Liver (tissue), 9 donors: ENCODE data around the gene PRPF6. TPM values are rescaled to one million over a fixed set of nuclear protein-coding genes. Genes with fewer than 3 reads are reported as not detected.

Experiments
- DNase-seq: peaks from one replicate; pipeline ENCODE4 v3.0.0-alpha.2; 2017; ENCODE audit warnings: low spot score
- H3K27ac ChIP-seq, 2 donors: one replicate each; pipeline ENCODE4 v1.7.0; 2013; ENCODE audit warnings: inconsistent platforms in 2 of 2, low read length in 2 of 2, control low read depth in 1 of 2, low read depth in 1 of 2, mild to moderate bottlenecking in 1 of 2
- H3K27me3 ChIP-seq, 4 donors: one replicate each; pipeline versions ENCODE4 v1.6.1 to v1.7.0; 2013; ENCODE audit warnings: low read length in 3 of 4, inconsistent platforms in 1 of 4, mild to moderate bottlenecking in 1 of 4, moderate library complexity in 1 of 4; ENCODE audit not compliant: control insufficient read depth in 4 of 4, insufficient read depth in 4 of 4
- H3K36me3 ChIP-seq, 4 donors: one replicate each; pipeline versions ENCODE4 v1.6.1 to v1.7.0; 2013; ENCODE audit warnings: low read length in 3 of 4, mild to moderate bottlenecking in 3 of 4, low read depth in 1 of 4, moderate library complexity in 1 of 4; ENCODE audit not compliant: control insufficient read depth in 4 of 4, insufficient read depth in 3 of 4
- H3K4me1 ChIP-seq, 4 donors: one replicate each; pipeline versions ENCODE4 v1.6.1 to v1.7.0; 2013; ENCODE audit warnings: low read length in 3 of 4, mild to moderate bottlenecking in 3 of 4, moderate library complexity in 1 of 4; ENCODE audit not compliant: control insufficient read depth in 4 of 4, insufficient read depth in 4 of 4
- H3K4me3 ChIP-seq, 3 donors: one replicate each; pipeline versions ENCODE4 v1.6.1 to v1.7.0; 2013; ENCODE audit warnings: low read length in 3 of 3, control low read depth in 1 of 3, low read depth in 1 of 3, mild to moderate bottlenecking in 1 of 3
- H3K9ac ChIP-seq, 2 donors: one replicate each; pipeline ENCODE4 v1.7.0; 2013; ENCODE audit warnings: low read length in 2 of 2, mild to moderate bottlenecking in 2 of 2, moderate library complexity in 2 of 2, control low read depth in 1 of 2, low read depth in 1 of 2
- H3K9me3 ChIP-seq, 4 donors: one replicate each; pipeline versions ENCODE4 v1.6.1 to v1.7.0; 2013; ENCODE audit warnings: low read length in 3 of 4; ENCODE audit not compliant: control insufficient read depth in 4 of 4
- ATF3 ChIP-seq: IDR thresholded peaks from 2 replicates; pipeline ENCODE4 v1.6.1; 2016; ENCODE audit warnings: antibody characterized with exemption
- CTCF ChIP-seq: fragments of 150-350 bp; IDR thresholded peaks from 2 replicates; pipeline ENCODE4 v1.5.1; 2017; ENCODE audit warnings: improper control_type of control experiment, low read depth, low read length; ENCODE audit not compliant: missing input control
- EGR1 ChIP-seq, 2 donors: IDR thresholded peaks; 2 replicates each; pipeline ENCODE4 v1.6.1; 2016 to 2018; ENCODE audit warnings: antibody characterized with exemption in 2 of 2, low read depth in 2 of 2
- FOXA1 ChIP-seq: IDR thresholded peaks from 2 replicates; pipeline ENCODE4 v1.6.1; 2016; ENCODE audit warnings: antibody characterized with exemption
- FOXA2 ChIP-seq: IDR thresholded peaks from 2 replicates; pipeline ENCODE4 v1.6.1; 2016; ENCODE audit warnings: antibody characterized with exemption
- GABPA ChIP-seq, 2 donors: IDR thresholded peaks in 1 of 2; conservative IDR thresholded peaks in 1 of 2; 2 replicates each; pipeline ENCODE4 v1.6.1; 2016; ENCODE audit warnings: antibody characterized with exemption in 2 of 2, mild to moderate bottlenecking in 1 of 2, moderate library complexity in 1 of 2
- HNF4A ChIP-seq, 2 donors: conservative IDR thresholded peaks; 2 replicates each; pipeline ENCODE4 v1.6.1; 2016; ENCODE audit warnings: antibody characterized with exemption in 2 of 2, mild to moderate bottlenecking in 2 of 2
- JUND ChIP-seq, 2 donors: IDR thresholded peaks; 2 replicates each; pipeline ENCODE4 v1.6.1; 2016; ENCODE audit warnings: antibody characterized with exemption in 2 of 2
- MAX ChIP-seq: IDR thresholded peaks from 2 replicates; pipeline ENCODE4 v1.6.1; 2016; ENCODE audit warnings: antibody characterized with exemption
- NR2F2 ChIP-seq: IDR thresholded peaks from 2 replicates; pipeline ENCODE4 v1.6.1; 2016; ENCODE audit warnings: antibody characterized with exemption
- RAD21 ChIP-seq, 2 donors: IDR thresholded peaks; 2 replicates each; pipeline ENCODE4 v1.6.1; 2016; ENCODE audit warnings: antibody characterized with exemption in 2 of 2, mild to moderate bottlenecking in 2 of 2
- REST ChIP-seq: IDR thresholded peaks from 2 replicates; pipeline ENCODE4 v1.6.1; 2016; ENCODE audit warnings: antibody characterized with exemption, mild to moderate bottlenecking
- RXRA ChIP-seq, 2 donors: IDR thresholded peaks; 2 replicates each; pipeline ENCODE4 v1.6.1; 2017 to 2018; ENCODE audit warnings: antibody characterized with exemption in 2 of 2, mild to moderate bottlenecking in 1 of 2
- YY1 ChIP-seq: IDR thresholded peaks from 2 replicates; pipeline ENCODE4 v1.6.1; 2016; ENCODE audit warnings: antibody characterized with exemption, mild to moderate bottlenecking
- ZBTB33 ChIP-seq: IDR thresholded peaks from 2 replicates; pipeline ENCODE4 v1.6.1; 2016; ENCODE audit warnings: antibody characterized with exemption
- WGBS: extraction: QIAGEN DNeasy Blood & Tissue Kit; methylation state at CpG from one replicate; pipeline ENCODE4 v1.1.7; 2013; 5-methylcytosine and 5-hydroxymethylcytosine counted together
- polyA plus RNA-seq, 2 donors: library from polyadenylated mRNA; stranded (reverse) in 1 of 2; unstranded in 1 of 2; fragments of 200-250 nt in 1 of 2; fragments of >200 nt in 1 of 2; fragmentation: Nextera tagmentation in 1 of 2; extraction: Ambion mirVana in 1 of 2; gene quantifications; one replicate each; pipeline versions ENCODE4 v1.2.1 to v1.2.3, GENCODE V29; 2013 to 2015
- total RNA-seq, 2 donors: library from RNA; depleted of rRNA; stranded (reverse); fragments of >200 nt; gene quantifications; one replicate each; pipeline ENCODE4 v1.2.3, GENCODE V29; 2014
- donor health status: healthy.
- donor health status: healthy.
- donor health status: healthy.
- donor health status: healthy.
- donor health status: healthy.

Gene PRPF6
- total and polyA plus RNA-seq, 4 donors = 16.3 to 24.9 (median 23.1) TPM

GRCh38 chr20:64022671-64023360, 41.9 kb downstream of the PRPF6 start:
- Histone ChIP-seq H3K27ac (no peak overlapping the region), H3K27me3 (no peaks in the 10 kb centered on the region), H3K4me3 (no peak overlapping the region), H3K36me3 (peaks cover 2 to 45% (median 30%) of the 10 kb centered on the region in 4 donors), H3K4me1 (peaks cover 15 to 34% (median 27%) of the 10 kb centered on the region in 4 donors), H3K9ac (no peak overlapping the region), H3K9me3 (no peaks in the 10 kb centered on the region)
- DNase-seq = no peak
- TF ChIP-seq MAX (no peak), RAD21 (IDR thresholded peaks at IDR 0.05) (no peak), RXRA (IDR thresholded peaks at IDR 0.05) (no peak), GABPA (IDR thresholded peaks at IDR 0.05 in 1 of 2, conservative IDR thresholded peaks at IDR 0.05 in 1 of 2) (no peak), EGR1 (IDR thresholded peaks at IDR 0.05; ENCODE audit: low read depth in 2 of 2) (no peak), YY1 (no peak), JUND (IDR thresholded peaks at IDR 0.05) (no peak), NR2F2 (no peak), ATF3 (no peak), FOXA1 (no peak), HNF4A (conservative IDR thresholded peaks at IDR 0.05) (no peak), CTCF (no peak), FOXA2 (no peak), ZBTB33 (no peak), REST (no peak)
- 97% methylated on average over 17 of the region's 17 CpGs for WGBS
